Lower leg skin (tissue), 4 donors: ENCODE results near the gene PDS5A. TPM values are rescaled to one million over a fixed set of nuclear protein-coding genes. Genes with fewer than 3 reads are reported as not detected.

Source experiments
- DNase-seq, 2 donors: peaks; one replicate each; pipeline ENCODE4 v3.0.0-alpha.2; 2019; ENCODE audit warnings: low spot score in 2 of 2
- H3K4me3 ChIP-seq: fragments of 200-600 bp; sonication (generic); 2 replicates; pipeline ENCODE4 v1.5.1; 2017; ENCODE audit warnings: mild to moderate bottlenecking, low read depth; ENCODE audit not compliant: poor library complexity, severe bottlenecking
- POLR2A ChIP-seq, 2 donors: fragments of 450-650 bp; IDR thresholded peaks; one replicate each; pipeline ENCODE4 v1.6.1; 2016 to 2017; ENCODE audit warnings: antibody characterized with exemption in 2 of 2, mild to moderate bottlenecking in 1 of 2, moderate library complexity in 1 of 2
- WGBS, 2 donors: methylation state at CpG; one replicate each; pipeline ENCODE4 v1.1.5; 2018; 5-methylcytosine and 5-hydroxymethylcytosine counted together
- intact Hi-C: fragments of 100-400 bp; cut with DNase I; formaldehyde crosslinking; loops from one replicate; pipeline ENCODE4 v1.15.0; 2023; ENCODE audit warnings: low total_unique reads
- total RNA-seq, 4 donors: library from RNA; depleted of rRNA; stranded (reverse); fragments of >200 nt; gene quantifications; one replicate each; pipeline ENCODE4 v1.1.0, GENCODE V29; 2016
- TF ChIP-seq, protein P1 (sequence below), 3 donors: fragments of 450-650 bp; IDR thresholded peaks; one replicate each; pipeline ENCODE4 v1.5.1; 2016; ENCODE audit warnings: antibody characterized with exemption in 3 of 3, mild to moderate bottlenecking in 3 of 3, moderate library complexity in 2 of 3

Gene PDS5A
- total RNA-seq, 4 donors from 2014 or later, result 45.7 to 57.6 (median 53.5) TPM

DNA sequence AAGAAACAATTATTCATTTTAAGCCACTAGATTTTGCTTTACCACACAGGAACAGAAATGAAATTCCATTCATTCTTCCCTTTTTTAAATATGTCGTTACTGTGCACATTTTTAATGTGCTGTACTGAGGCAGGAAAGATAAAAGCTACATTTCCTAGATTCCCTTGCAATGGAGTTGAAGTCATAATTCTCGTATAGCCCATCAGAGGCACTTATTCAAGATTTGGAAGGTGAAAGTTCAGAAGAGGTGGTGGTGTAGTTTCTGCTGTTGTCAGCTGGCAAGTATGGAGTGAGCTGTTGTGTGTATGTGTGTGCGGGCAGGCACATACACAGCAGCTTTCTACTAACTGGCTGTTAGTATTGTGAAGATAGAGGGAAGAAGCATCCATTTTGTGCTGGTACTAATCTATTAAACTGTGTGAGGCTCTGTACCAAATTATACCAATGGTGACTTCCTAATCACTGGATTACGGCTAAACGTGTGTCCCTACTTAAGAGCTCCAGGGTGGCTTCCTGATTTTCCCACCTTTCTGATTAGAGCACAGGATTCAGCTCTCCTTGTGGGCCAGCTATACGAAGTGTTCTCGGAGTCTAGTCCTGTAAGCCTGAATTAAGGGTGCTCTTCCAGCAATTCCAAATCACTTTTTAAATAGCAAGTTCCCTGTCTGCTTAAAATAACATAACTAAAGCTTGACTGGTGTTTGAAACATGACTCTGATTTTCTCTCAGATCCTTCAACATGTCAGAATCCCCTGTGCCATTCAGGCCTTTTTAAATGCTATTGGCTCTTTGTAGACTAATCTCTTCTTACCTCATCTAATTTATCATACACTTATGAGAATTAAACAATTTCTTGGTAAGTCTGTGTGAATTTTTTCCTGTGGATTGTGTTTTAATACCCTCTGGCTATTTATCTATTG is 43.8 kb downstream of the PDS5A start:
- 45 to 48% methylated on average over 7 of the region's 7 CpGs for WGBS, 2 donors
- no peak overlapping the region for H3K4me3 ChIP-seq
- TF ChIP-seq, protein P1, sequence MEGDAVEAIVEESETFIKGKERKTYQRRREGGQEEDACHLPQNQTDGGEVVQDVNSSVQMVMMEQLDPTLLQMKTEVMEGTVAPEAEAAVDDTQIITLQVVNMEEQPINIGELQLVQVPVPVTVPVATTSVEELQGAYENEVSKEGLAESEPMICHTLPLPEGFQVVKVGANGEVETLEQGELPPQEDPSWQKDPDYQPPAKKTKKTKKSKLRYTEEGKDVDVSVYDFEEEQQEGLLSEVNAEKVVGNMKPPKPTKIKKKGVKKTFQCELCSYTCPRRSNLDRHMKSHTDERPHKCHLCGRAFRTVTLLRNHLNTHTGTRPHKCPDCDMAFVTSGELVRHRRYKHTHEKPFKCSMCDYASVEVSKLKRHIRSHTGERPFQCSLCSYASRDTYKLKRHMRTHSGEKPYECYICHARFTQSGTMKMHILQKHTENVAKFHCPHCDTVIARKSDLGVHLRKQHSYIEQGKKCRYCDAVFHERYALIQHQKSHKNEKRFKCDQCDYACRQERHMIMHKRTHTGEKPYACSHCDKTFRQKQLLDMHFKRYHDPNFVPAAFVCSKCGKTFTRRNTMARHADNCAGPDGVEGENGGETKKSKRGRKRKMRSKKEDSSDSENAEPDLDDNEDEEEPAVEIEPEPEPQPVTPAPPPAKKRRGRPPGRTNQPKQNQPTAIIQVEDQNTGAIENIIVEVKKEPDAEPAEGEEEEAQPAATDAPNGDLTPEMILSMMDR (IDR thresholded peaks at IDR 0.05), result no peak
- no peak for TF ChIP-seq POLR2A (IDR thresholded peaks at IDR 0.05)
- no peak for DNase-seq
- intact Hi-C loops, result no loop called here

GRCh38 chr4:39932776-39933402 is 44.8 kb downstream of the PDS5A start:
- H3K4me3 ChIP-seq, result no peak overlapping the region
- intact Hi-C loops, result no loop called here
- TF ChIP-seq, protein P1 (IDR thresholded peaks at IDR 0.05), result no peak
- TF ChIP-seq POLR2A (IDR thresholded peaks at IDR 0.05), result no peak
- DNase-seq, result no peak
- WGBS, 2 donors, result 75 to 82% methylated on average over 8 of the region's 8 CpGs

DNA sequence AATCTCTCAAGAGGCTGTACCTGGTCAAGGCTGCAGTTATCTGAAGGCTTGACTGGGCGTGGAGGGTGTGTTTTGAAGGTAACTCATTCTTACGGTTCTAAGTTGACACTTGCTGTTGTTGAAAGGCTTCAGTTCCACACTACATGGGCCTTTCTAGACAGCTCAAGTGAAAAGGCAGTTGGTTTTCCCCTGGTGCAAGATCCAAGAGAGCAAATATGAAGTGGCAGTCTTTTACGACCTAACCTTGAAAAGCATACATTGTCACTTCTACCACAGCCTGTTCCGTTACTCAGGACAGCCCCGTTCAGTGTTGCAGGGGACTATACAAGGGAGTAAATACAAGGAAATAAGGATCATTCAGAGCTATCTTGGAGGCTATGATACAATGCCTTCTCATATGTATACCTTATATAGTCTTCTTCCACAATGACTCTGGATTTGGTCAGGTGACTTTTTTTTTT is 46.2 kb downstream of the PDS5A start:
- no peak for DNase-seq
- WGBS, 2 donors, result 86 to 87% methylated on average over 5 of the region's 5 CpGs
- H3K4me3 ChIP-seq, result no peak overlapping the region
- intact Hi-C loops, result no loop called here
- no peak for TF ChIP-seq POLR2A (IDR thresholded peaks at IDR 0.05)
- TF ChIP-seq, protein P1 (IDR thresholded peaks at IDR 0.05), result no peak

- DNase-seq, result no peak
- TF ChIP-seq, protein P1 (IDR thresholded peaks at IDR 0.05), result no peak
- TF ChIP-seq POLR2A (IDR thresholded peaks at IDR 0.05), result no peak
- H3K4me3 ChIP-seq, result no peak overlapping the region
- intact Hi-C loops, result no loop called here
- 93 to 95% methylated on average over 2 of the region's 2 CpGs for WGBS, 2 donors
Measured at GRCh38 chr4:39928538-39928937, 49.2 kb downstream of the PDS5A start.

GRCh38 chr4:39924014-39924413 is 53.7 kb downstream of the PDS5A start:
- WGBS, 2 donors, result 81 to 93% methylated on average over 2 of the region's 2 CpGs
- H3K4me3 ChIP-seq, result no peak overlapping the region
- no peak for DNase-seq
- intact Hi-C loops, result no loop called here
- TF ChIP-seq, protein P1 (IDR thresholded peaks at IDR 0.05), result no peak
- TF ChIP-seq POLR2A (IDR thresholded peaks at IDR 0.05), result no peak
